Sigmoid colon (tissue), 4 donors: ENCODE results near the gene NEU2.

ENCODE experiments used
- CTCF ChIP-seq, 4 experiments: fragments of 450-650 bp in 3 of 4; fragments of 200-600 bp in 1 of 4; IDR thresholded peaks; one replicate each; pipeline ENCODE4 v1.5.1; 2016 to 2019; ENCODE audit warnings: antibody characterized with exemption in 4 of 4, mild to moderate bottlenecking in 3 of 4, moderate library complexity in 2 of 4
- EP300 ChIP-seq, 4 donors: sonication (generic); formaldehyde crosslinking; IDR thresholded peaks; one replicate each; pipeline ENCODE4 v1.6.1; 2017; ENCODE audit warnings: antibody characterized with exemption in 4 of 4
- POLR2A ChIP-seq, 2 donors: fragments of 450-650 bp; IDR thresholded peaks; one replicate each; pipeline ENCODE4 v1.6.1; 2016; ENCODE audit warnings: antibody characterized with exemption in 2 of 2, mild to moderate bottlenecking in 2 of 2, moderate library complexity in 2 of 2

- TF ChIP-seq CTCF (IDR thresholded peaks at IDR 0.05) (no peak), POLR2A (IDR thresholded peaks at IDR 0.05) (no peak), EP300 (IDR thresholded peaks at IDR 0.05) (no peak)
Observed at GRCh38 chr2:233062451-233062850, 30.0 kb downstream of the NEU2 start.
